Endothelial cell of umbilical vein (primary cell): Measurements from ENCODE around the gene MCRIP2. TPM values are rescaled to one million over a fixed set of nuclear protein-coding genes. Genes with fewer than 3 reads are reported as not detected.

Source experiments
- BruUV-seq: library from RNA; stranded (reverse); fragments of 400-500 nt; replicated peaks from 2 replicates; lab custom pipeline; 2021; lab: Mats Ljungman, UMichigan
- CTCF ChIA-PET: fragments of 300-600, 350-600 bp; sonication (Branson Sonifier 250); formaldehyde crosslinking; loops from one replicate; lab custom pipeline; 2021; ENCODE audit warnings: antibody characterized with exemption, inconsistent platforms; lab: Charles Lee
- POLR2A ChIA-PET: fragments of 300-600, 350-600 bp; sonication (Branson Sonifier 250); formaldehyde crosslinking; loops from one replicate; lab custom pipeline; 2021; ENCODE audit warnings: antibody characterized with exemption, inconsistent platforms; lab: Charles Lee
- DNase-seq: peaks from one replicate; pipeline ENCODE4 v3.0.0-alpha.2; 2011; ENCODE audit warnings: low read depth, low spot score
- FAIRE-seq: peaks from 2 replicates; lab custom pipeline; 2011; peaks lifted over from hg19 to GRCh38; lab: Jason Lieb, UNC
- H2AFZ ChIP-seq: 2 replicates; pipeline ENCODE4 v1.6.0; 2012; ENCODE audit warnings: low read depth, low read length, control low read depth, inconsistent platforms
- H3K27ac ChIP-seq: 2 replicates; pipeline ENCODE4 v1.5.1; 2011; ENCODE audit warnings: low read depth, mild to moderate bottlenecking, control low read depth, low read length, moderate library complexity; ENCODE audit not compliant: insufficient read depth
- H3K27me3 ChIP-seq, 2 experiments: 2 replicates each; pipeline versions ENCODE4 v1.6.0 to v1.6.1; 2011; ENCODE audit warnings: low read length in 2 of 2, mixed read lengths in 1 of 2; ENCODE audit not compliant: control insufficient read depth in 2 of 2, insufficient read depth in 2 of 2
- H3K36me3 ChIP-seq, 2 experiments: 2 replicates in 1 of 2; 3 replicates in 1 of 2; pipeline ENCODE4 v1.5.1; 2011; ENCODE audit warnings: low read length in 2 of 2, mild to moderate bottlenecking in 1 of 2, moderate library complexity in 1 of 2; ENCODE audit not compliant: control insufficient read depth in 2 of 2, insufficient read depth in 2 of 2; ENCODE audit errors: extremely low read depth in 1 of 2
- H3K4me1 ChIP-seq: 3 replicates; pipeline ENCODE4 v1.5.1; 2011; ENCODE audit warnings: mild to moderate bottlenecking, low read length; ENCODE audit not compliant: control insufficient read depth, insufficient read depth; ENCODE audit errors: extremely low read depth
- H3K4me2 ChIP-seq: 2 replicates; pipeline ENCODE4 v1.6.1; 2011; ENCODE audit warnings: low read length, control low read depth, mixed read lengths; ENCODE audit not compliant: insufficient read depth
- H3K4me3 ChIP-seq, 3 experiments: fragments of 200-600 bp in 1 of 3; sonication (generic), shearing (Covaris generic) in 1 of 3; replicated peaks in 1 of 3; 2 replicates each; pipeline ENCODE4 v1.5.1; 2011 to 2016; ENCODE audit warnings: control low read depth in 3 of 3, low read length in 3 of 3, mild to moderate bottlenecking in 2 of 3, inconsistent platforms in 1 of 3, low read depth in 1 of 3, moderate library complexity in 1 of 3; ENCODE audit not compliant: insufficient read depth in 1 of 3
- H3K79me2 ChIP-seq: 2 replicates; pipeline ENCODE4 v1.6.0; 2012; ENCODE audit warnings: low read length, inconsistent platforms; ENCODE audit not compliant: control insufficient read depth, insufficient read depth
- H3K9ac ChIP-seq: replicated peaks from 2 replicates; pipeline ENCODE3; 2011; ENCODE audit warnings: low read length, control low read depth; ENCODE audit not compliant: insufficient read depth; ENCODE audit errors: extremely low read depth
- H3K9me1 ChIP-seq: replicated peaks from 3 replicates; pipeline ENCODE4 v1.6.0; 2011; ENCODE audit warnings: mild to moderate bottlenecking, low read length; ENCODE audit not compliant: control insufficient read depth, insufficient read depth; ENCODE audit errors: extremely low read depth
- H3K9me3 ChIP-seq: replicated peaks from 2 replicates; pipeline ENCODE4 v1.5.1; 2012; ENCODE audit warnings: low read length, inconsistent platforms; ENCODE audit not compliant: control insufficient read depth, insufficient read depth
- H4K20me1 ChIP-seq: replicated peaks from 2 replicates; pipeline ENCODE3; 2011; ENCODE audit warnings: mild to moderate bottlenecking, low read length; ENCODE audit not compliant: control insufficient read depth, insufficient read depth; ENCODE audit errors: extremely low read depth
- EZH2 ChIP-seq: IDR thresholded peaks from 2 replicates; pipeline ENCODE4 v1.6.1; 2012; ENCODE audit warnings: borderline replicate concordance, low read depth, mild to moderate bottlenecking, moderate library complexity, low read length, inconsistent platforms; ENCODE audit not compliant: severe bottlenecking
- FOS ChIP-seq: IDR thresholded peaks from 2 replicates; pipeline ENCODE4 v1.6.1; 2011; ENCODE audit warnings: mild to moderate bottlenecking, low read length, moderate library complexity, borderline replicate concordance; ENCODE audit not compliant: insufficient read depth
- GATA2 ChIP-seq: IDR thresholded peaks from 2 replicates; pipeline ENCODE4 v1.7.0; 2011; ENCODE audit warnings: low read depth, mild to moderate bottlenecking, moderate library complexity, mixed read lengths, low read length; ENCODE audit not compliant: insufficient read length, insufficient read depth
- JUN ChIP-seq: IDR thresholded peaks from 2 replicates; pipeline ENCODE4 v1.6.1; 2011; ENCODE audit warnings: borderline replicate concordance, low read depth; ENCODE audit not compliant: insufficient read length, insufficient read depth
- MYC ChIP-seq: IDR thresholded peaks from one replicate; pipeline ENCODE4 v1.6.1; 2011; ENCODE audit warnings: mild to moderate bottlenecking, low read depth, low read length
- POLR2A ChIP-seq: IDR thresholded peaks from 2 replicates; pipeline ENCODE4 v1.6.1; 2012; ENCODE audit warnings: low read depth, mild to moderate bottlenecking, control low read depth, low read length
- POLR2AphosphoS5 ChIP-seq: IDR thresholded peaks from 2 replicates; pipeline ENCODE4 v1.6.1; 2012; ENCODE audit warnings: low read depth, mild to moderate bottlenecking, control low read depth, low read length, moderate library complexity; ENCODE audit not compliant: insufficient read depth
- dilution Hi-C: fragments of 300-500 bp; cut with MboI; formaldehyde crosslinking; loops from one replicate; pipeline ENCODE4 v1.15.0; 2019; ENCODE audit warnings: low sequenced_read_pairs; ENCODE audit not compliant: extremely low pct_ligation_motif_present
- intact Hi-C: fragments of 100-400 bp; cut with micrococcal nuclease; formaldehyde crosslinking; loops from one replicate; pipeline ENCODE4 v1.10.0; 2022
- polyA plus RNA-seq, 4 experiments: library from polyadenylated mRNA; depleted of rRNA in 3 of 4; stranded (reverse) in 3 of 4; unstranded in 1 of 4; fragments of >200 nt; gene quantifications; 2 replicates each; pipeline versions ENCODE4 v1.2.1 to v1.2.3, GENCODE V29; 2011 to 2012; ENCODE audit warnings: missing spikeins in 1 of 4
- total RNA-seq: library from RNA; stranded (reverse); gene quantifications from 2 replicates; pipeline ENCODE4 v1.2.3, GENCODE V29; 2021
- TF ChIP-seq, protein P1 (sequence below): IDR thresholded peaks from 2 replicates; pipeline ENCODE4 v1.6.1; 2011; ENCODE audit not compliant: insufficient read depth, insufficient read length
- TF ChIP-seq, protein P2 (sequence below), 2 donors: IDR thresholded peaks; 1 replicate in 1 of 2; 2 replicates in 1 of 2; pipeline ENCODE4 v1.5.1; 2011; ENCODE audit warnings: low read length in 2 of 2, mild to moderate bottlenecking in 2 of 2, moderate library complexity in 2 of 2, control low read depth in 1 of 2, inconsistent platforms in 1 of 2, low read depth in 1 of 2; ENCODE audit not compliant: insufficient read depth in 1 of 2; ENCODE audit errors: extremely low read depth in 1 of 2

MCRIP2 gene
- total and polyA plus RNA-seq, 2 donors (not counting 3 experiments of a cell fraction or from before 2014, with no cell fraction given): 17.1 to 18.9 TPM

DNA sequence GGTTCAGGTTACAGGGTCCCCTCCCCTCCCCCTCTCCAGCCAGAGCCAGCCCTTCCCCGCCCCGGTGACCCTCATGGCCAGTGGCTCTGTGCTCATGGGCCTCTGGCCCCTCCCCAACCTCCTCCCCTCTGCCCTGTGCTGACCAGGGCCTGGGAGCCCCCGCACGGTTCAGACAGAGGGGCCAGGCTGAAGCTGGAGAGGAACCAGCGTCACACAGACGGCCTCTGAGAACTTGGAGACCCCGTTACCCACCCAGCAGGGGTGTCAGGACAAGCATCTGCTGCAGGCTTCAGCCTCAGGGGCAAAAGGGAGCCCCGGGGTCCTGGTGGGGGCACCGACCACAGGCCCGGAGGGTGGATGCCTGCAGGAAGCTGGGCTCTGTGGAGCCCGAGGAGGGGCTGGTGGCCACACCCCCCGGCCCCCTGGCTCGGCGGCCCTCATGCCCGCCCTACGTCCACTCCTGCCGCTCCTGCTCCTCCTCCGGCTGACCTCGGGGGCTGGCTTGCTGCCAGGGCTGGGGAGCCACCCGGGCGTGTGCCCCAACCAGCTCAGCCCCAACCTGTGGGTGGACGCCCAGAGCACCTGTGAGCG is 10.7 kb upstream of the MCRIP2 start, which contains the start of gene WFIKKN1:
TSS of gene WFIKKN1 (plus strand) at position 171 of the 591 bp plus-strand sequence. CDS start at position 440, 269 bp downstream.
- no peak within 1 kb of the TSS for H3K27ac ChIP-seq

More for the DNA sequence above, 10.7 kb upstream of the MCRIP2 start, which contains the start of gene WFIKKN1:
- Histone ChIP-seq H3K9ac (no peak within 1 kb of the TSS), H3K4me2 (no peak within 1 kb of the TSS), H3K9me1 (no peaks in the 10 kb centered on the region), H3K4me3 (no peak within 1 kb of the TSS), H2AFZ (no peak within 1 kb of the TSS), H3K79me2 (peaks cover 8% of the 10 kb centered on the region), H3K9me3 (no peaks in the 10 kb centered on the region), H3K36me3 (peaks cover 0 to 5% of the 10 kb centered on the region in 2 experiments), H4K20me1 (no peaks in the 10 kb centered on the region), H3K27me3 (no peaks in the 10 kb centered on the region), H3K4me1 (peaks cover 7% of the 10 kb centered on the region)
- FAIRE-seq (no peak), DNase-seq (no peak)
- POLR2A ChIA-PET: no interaction called here
- intact Hi-C loops: no loop called here
- BruUV-seq: no TSS peak
- CTCF ChIA-PET: no interaction called here
- TF ChIP-seq MYC (no peak), EZH2 (no peak), POLR2A (no peak), POLR2AphosphoS5 (no peak), FOS (no peak), JUN (no peak), GATA2 (no peak)
- TF ChIP-seq, protein P1, sequence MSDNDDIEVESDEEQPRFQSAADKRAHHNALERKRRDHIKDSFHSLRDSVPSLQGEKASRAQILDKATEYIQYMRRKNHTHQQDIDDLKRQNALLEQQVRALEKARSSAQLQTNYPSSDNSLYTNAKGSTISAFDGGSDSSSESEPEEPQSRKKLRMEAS: no peak
- TF ChIP-seq, protein P2, sequence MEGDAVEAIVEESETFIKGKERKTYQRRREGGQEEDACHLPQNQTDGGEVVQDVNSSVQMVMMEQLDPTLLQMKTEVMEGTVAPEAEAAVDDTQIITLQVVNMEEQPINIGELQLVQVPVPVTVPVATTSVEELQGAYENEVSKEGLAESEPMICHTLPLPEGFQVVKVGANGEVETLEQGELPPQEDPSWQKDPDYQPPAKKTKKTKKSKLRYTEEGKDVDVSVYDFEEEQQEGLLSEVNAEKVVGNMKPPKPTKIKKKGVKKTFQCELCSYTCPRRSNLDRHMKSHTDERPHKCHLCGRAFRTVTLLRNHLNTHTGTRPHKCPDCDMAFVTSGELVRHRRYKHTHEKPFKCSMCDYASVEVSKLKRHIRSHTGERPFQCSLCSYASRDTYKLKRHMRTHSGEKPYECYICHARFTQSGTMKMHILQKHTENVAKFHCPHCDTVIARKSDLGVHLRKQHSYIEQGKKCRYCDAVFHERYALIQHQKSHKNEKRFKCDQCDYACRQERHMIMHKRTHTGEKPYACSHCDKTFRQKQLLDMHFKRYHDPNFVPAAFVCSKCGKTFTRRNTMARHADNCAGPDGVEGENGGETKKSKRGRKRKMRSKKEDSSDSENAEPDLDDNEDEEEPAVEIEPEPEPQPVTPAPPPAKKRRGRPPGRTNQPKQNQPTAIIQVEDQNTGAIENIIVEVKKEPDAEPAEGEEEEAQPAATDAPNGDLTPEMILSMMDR (IDR thresholded peaks at IDR 0.05; ENCODE audit: extremely low read depth in 1 of 2, insufficient read depth in 1 of 2, low read depth in 1 of 2, low read length in 2 of 2): no peak
- dilution Hi-C loops: no loop called here
